ENCODE measurements around the gene PASD1.
"Not testable (repeated sequence)": the region's sequence is repeated elsewhere in the genome, so short reads cannot be mapped to it uniquely, and the experiment has no call there.

The PASD1 gene

DNA sequence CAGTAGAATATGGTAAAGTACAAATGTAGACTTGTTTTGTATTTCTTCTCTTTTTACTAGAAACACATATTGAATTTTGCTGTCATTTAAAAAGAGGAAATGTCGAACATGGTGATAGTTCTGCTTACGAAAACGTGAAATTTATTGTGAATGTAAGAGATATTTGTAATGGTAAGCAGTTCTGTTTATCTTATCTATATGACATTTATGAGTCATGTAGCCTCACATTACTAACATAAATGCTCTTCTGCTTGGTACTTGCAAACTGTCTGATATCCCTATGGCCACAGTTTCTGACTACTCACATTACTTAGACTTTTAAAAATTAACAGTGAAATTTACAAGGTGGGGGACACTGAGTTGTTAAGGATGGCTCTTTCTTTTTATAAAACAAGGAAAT lies 57.9 kb downstream of the PASD1 start:
- DNase-seq (ENCODE audit: low read depth in 3 of 3), result no peak

DNA sequence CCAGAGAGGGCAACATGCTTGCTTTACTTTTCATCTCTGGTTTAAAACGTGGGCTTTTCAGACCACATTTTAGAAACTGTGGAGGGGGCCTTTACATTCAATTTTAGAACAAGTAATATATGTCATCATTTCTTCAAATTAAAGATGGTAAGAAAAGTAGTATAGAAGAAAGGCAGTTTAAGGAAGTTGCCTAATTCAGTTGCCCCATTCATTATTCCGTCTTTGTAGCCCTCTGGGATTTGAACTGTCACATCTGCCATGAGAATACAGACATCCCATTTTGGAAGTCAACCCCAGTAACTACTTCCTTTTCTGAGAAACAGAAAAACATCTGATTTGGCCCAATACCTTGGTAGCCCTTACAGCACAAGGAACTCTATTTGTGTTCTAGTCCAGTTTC lies 61.2 kb downstream of the PASD1 start:
- DNase-seq (ENCODE audit: low read depth in 3 of 3), result no peak

DNA sequence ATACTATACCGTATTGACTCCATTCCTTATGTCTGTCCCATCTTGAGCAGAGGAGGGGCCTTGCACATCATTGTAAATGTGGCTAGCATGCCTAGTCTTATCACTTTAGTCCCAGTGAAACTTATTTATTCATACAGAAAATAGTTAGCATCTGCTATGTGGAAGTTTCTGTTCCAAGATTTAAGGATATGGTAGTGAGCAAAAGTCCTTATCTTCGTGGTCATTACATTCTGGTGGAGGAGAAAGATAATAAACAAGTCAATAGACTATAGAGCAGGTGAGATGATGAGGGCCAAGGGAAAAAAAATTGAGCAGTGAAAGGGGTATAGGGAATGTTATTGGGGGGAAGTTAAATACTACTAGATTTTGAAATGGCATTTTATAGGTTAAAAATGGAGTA lies 68.3 kb downstream of the PASD1 start:
- no peak for DNase-seq (ENCODE audit: low read depth in 3 of 3)

DNA sequence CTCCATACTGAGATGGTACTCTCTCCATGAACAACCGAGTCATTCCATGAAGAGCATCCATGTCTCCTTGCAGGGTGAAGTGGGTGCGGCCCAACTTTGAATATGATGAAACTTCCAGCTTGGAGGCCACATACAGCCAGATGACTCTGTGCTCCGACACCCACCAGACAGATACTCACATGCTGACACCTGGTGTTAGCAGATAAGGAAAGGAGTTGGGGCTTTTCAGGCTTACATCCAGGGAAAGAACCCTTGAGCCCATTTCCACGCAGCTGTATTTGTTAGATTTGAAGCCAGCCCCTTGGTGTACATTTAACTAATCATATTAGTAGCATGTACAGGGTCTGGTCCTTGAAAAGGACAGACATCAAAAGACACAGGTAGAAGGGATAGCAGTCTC lies 69.7 kb downstream of the PASD1 start:
- DNase-seq (ENCODE audit: low read depth in 3 of 3), result no peak

DNA sequence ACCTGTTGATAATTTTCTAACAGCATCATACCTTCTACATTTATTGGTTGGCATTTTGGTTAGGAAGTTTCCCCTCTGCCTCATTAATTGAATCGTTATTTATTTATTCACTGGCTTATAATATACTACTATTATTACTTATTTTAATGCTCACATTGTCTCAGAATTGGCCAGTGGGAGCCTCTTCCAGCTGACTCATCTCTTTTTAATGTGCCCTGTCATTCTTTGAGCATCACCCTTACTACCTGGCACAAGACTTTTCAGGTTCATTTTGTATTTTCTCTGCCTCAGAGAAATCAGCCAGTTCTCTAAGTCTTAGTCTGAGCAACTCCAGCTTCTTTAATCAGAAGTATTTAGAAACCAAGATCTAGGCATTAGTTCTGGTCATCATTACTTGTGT lies 71.5 kb downstream of the PASD1 start:
- no peak for DNase-seq (ENCODE audit: low read depth in 3 of 3)

DNA sequence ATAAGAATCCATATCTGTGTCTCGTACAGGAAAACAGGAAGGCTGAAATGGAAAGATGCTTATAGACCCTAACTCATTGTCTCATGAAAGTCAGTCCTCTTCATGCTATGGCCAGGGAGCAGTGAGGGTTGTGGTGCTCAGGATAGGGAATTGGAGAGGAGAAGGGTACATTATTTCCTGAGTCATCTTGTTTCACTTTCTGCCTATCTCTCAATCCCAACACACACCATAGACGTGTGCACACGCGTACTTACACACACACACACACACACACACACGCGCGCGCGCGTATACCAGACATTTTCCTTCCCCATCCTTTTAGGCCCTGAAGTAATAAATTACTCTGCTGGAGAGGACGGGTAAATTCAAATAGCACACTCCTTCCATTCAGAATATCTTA lies 78.1 kb downstream of the PASD1 start:
- DNase-seq (ENCODE audit: low read depth in 3 of 3), result no peak

DNA sequence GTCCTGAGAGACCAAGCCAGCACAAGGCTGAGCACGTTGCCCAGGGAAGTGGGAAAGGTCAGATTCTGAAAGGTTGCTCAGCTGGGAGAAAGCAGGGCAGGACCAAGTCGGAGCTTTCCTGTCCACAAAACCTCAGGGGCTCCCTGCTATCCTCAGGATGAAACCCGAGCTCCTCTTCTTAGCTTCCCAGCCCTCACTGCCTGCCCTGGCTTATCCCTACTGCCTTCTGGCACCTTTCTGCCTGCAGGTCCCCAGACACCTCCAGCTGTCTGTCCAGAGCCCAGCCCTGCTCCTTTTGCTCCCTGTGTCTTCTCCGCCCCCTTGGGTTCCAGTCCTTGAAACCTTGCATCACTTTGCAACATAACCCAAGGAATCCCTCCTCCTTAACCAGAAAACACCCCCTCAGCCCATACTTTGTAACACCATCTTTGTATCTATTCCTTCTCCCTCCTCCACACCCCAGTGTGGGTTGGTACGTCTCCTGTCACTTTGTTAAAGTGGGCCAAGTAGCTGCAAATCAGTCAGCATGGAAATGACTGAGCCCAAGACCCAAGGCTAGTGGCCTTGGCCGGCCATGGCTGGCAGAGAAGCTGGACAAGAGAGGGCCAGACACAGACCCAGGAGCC lies 111.8 kb downstream of the PASD1 start:
- no peak for DNase-seq (ENCODE audit: low read depth in 3 of 3)

DNA sequence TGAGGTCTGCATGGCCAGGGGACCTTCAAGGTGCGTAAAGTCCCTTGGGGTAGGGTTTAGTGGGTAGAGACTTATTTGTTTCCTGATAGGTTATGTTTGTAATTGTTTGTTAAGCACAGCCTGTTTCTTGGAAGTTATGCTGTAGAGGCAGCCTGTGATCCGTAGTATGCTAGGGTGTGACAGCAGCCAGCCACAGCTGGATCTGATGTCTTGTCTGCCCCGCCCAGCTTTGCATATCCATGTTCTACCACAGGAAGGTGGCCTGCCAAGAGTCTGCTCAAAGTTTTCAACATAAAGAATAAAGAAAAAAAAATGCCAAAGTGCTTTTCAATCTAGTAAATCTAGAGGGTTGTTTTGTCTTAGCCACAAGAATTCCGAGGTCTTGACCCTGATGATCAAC lies 112.7 kb downstream of the PASD1 start:
- DNase-seq (ENCODE audit: low read depth in 3 of 3), result no peak

DNA sequence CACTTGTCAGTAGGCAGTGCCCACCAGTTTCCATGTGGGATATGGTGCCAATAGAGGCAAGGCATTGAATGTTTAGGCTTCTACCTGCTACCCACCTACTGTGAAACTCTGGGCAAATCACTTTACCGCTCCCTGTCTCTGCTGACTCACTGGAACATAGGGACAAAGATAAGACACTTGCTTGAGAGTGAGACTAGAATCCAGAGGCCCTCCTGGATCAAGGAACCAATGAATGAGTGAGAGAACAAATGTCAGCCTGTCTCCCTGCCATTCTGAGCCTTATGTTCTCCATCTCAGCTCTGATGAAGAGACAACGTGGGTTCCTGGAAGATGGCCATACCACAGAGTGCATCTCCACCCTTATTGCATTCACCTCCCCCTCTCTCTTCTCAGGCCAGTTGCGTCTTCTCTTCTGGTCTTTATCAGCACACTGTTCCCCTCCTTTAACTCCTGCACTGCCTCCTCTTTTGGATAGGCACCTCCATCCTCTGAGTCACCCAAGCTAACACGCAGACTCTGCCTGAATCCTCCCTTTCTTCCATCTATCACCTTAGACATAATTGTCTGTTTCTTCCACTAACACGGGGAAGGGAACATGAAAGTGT lies 116.4 kb downstream of the PASD1 start:
- DNase-seq (ENCODE audit: low read depth in 3 of 3), result no peak

DNA sequence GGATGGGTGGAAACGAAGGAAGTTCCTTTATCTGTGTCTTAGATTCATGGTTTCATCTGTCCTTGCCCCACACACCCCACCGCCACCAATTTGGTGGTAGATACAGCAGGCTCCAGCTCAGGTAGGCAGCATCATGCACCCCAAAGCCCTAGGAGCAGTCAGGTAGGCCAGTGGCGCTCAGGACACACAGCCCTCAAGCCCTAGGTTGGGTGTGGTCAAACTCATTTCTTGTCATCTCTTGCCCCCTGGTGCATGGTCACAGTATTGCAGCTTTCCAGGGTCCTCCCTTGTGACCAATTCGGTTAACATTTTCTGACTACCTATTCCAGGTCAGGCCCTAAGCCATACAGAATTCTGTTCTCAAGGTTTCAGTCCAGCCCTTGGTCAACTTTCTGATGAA lies 117.3 kb downstream of the PASD1 start:
- DNase-seq (ENCODE audit: low read depth in 3 of 3), result peak; percentile 26 to 57 (median 35)

DNA sequence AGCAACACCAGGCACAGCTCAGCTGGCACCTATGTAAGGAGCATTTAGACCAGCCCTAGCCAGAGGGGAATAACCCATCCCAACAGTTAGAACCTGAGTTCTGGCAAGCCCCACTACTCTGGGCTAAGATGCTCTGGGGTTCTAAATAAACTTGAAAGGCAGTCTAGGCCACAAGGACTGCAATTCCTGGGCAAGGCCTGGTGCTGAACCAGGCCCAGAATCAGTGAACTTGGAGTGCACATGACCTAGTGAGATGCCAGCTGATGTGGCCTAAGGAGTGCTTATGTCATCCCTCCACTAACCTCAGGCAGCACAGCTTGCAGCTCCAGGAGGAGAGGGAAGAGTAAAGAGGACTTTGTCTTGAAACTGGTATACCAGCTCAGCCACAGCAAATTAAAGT lies 124.2 kb downstream of the PASD1 start:
- no peak for DNase-seq (ENCODE audit: low read depth in 3 of 3)

DNA sequence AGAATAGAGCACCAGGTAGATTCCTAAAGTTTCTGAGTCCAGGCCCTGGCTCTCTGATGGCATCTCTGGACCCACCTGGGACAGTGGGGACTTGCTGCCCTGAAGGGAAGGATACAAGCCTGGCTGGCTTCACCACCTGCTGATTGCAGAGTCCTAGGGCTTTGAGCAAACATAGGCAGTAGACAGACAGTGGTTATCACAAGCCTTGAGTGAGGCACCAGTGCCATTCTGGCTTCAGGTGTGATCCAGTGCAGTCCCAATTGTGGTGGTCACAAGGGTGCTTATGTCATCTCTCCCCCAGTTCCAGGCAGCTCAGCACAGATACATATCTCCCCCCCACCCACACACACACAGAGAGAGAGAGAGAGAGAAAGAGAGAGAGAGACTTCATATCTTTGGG lies 125.2 kb downstream of the PASD1 start:
- DNase-seq (ENCODE audit: low read depth in 3 of 3), result no peak

DNA sequence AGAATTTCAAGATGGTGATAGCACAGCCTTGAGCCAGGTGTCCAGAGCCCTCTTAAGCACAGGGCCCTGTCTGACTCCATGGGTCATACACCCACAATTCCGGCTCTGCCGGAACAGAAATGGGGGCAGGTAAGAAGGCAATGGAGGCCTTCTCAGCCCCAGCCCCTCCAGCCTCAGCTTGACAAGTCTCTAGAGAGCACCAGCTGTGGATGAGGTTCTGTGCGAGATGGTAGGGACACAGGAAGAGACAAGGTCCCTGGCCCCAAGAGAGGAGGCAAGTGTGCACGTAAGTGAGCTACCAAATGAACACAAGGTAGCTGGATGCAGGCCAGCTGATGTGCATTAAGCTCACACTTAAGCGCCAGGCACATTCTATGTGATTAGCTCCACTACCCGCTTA lies 129.3 kb downstream of the PASD1 start:
- no peak for DNase-seq (ENCODE audit: low read depth in 3 of 3)

DNA sequence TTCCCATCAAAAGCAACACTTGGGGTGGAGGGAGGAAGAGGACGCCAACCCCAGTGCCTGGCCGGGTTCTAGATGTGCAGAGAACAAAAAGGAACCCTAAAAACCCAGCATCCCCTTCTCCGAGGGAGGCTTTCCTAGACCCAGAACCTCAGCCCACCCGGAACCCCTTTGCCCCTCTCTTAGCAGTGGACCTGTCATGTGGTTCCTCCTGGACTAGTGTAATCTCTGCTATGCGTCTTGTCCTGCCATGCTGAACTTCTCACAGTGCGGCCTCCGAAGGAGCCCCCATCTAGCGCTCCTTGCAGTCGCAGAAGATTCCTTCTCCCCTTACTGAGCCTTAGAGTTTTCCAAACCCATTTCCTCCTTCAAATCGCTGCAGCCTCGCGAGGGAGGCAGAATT lies 130.6 kb downstream of the PASD1 start:
- DNase-seq (ENCODE audit: low read depth in 3 of 3), result no peak

DNA sequence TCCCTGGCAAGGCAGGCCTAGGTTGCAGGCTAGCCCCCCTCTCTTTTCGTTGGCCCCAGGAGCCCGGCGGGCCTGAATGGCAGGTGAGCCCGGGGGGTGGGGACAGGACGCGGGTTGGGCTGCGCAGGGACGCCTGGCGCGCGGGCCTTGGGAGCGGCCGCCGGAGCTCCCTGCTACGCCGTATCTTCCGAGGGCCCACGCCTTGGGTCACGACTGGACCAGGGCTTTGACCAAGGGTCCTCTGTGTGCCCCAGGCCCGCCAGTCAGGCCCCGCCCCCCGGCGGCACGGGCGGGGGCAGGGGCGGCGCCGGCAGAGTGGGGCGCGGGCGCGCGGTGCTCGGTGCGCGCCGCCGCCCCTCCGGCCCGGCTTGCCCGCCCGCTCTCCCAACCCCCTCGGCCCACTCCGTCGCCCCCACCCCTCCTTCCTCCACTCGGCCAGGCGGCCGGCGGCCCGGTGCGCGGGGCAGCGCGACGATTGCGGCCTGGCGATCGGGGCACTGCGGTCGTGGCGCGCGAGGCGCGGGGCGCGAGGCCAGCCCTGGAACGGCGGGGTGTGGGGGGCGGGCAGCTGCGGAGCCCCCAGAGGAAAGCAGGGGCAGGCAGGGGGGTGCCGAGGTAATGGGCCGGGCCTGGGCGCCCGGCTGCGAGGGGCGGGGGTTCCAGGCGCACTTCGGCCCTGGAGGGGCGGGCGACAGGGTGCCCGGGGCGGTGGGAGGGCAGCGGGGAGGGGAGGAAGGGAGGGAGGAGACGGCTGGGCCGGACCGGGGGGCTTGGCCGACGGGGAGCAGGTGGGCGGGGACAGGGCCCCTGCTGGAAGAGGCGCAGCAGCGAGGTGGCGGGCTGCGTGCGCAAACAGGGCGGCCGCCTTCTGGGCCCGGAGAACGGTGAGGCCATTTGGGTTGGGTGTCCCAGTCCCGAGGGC lies 131.4 kb downstream of the PASD1 start, which contains the start of gene PRRG3:
Gene PRRG3 (plus strand): TSS at position 798 of the 922 bp plus-strand sequence. CDS start 3,357 bp downstream, outside the sequence.
- DNase-seq (ENCODE audit: low read depth in 3 of 3), result no peak

DNA sequence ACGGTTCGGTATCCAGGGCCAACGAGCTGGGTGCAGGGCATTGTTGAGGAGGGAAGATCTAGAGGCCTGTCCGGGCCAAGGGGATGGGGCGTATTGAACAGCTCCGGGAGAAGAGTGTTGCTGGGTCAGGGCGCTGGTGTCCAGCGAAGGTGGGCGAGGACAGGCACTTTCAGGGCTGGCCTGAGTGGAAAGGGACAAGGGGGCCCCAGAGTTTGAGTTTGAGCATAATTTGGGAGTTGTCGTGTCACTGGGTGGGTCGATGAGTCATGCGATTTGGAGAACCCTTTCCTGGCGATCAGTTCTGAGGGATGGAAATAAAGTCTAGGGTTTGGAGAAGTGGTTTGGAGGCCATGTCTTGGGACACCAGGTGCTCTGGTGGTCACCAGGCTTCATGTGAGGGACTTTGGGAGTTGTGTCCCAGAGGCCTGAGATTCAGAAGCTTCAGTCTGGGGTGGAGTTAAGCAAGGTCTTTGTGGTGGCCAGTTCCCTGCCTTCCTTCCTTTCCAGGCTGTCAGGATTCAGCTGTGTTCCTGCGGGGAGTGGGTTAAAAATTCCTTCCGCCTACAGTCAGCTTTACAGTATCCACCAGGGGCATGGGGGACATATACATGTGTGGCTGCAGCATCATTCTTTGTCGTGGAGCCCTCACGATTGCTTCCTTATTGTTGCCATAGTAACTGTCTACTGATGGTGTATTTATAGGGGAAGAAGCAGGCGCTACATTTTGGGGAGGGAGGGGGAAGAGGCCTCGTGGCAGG lies 132.3 kb downstream of the PASD1 start:
- no peak for DNase-seq (ENCODE audit: low read depth in 3 of 3)

DNA sequence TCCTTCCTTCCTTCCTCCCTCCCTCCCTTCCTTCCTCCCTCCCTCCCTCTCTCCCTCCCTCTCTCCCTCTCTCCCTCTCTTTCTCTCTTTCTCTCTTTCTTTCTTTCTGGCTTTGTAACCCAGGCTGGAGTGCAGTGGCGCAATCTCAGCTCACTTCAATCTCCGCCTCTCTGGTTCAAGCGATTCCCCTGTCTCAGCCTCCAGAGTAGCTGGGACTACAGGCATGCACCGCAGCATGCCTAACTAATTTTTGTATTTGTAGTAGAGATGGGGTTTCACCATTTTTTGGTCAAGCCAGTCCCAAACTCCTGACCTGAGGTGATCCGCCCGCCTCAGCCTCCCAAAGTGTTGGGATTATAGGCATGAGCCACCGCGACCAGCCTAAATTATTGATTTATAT lies 133.6 kb downstream of the PASD1 start:
- DNase-seq (ENCODE audit: low read depth in 3 of 3), result not testable (repeated sequence)

DNA sequence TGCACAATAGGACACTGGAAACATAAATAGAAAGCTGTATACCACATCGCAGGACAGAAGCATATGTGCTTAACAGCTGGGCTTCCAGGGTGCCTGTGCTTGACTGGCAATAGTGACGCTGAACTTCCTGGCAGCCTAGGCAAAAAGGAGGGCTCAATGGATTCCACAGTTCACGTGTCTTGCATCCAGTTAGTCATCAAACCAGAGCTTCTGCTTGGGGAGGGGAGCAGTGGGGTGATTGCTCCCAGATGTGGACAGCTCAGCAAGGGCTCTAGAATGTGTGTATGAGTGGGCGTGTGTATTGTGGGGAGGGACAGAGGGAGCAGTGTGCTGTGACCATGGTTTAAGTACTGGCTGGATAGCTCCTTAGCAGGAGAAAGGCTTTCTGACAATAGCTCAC lies 134.0 kb downstream of the PASD1 start:
- no peak for DNase-seq (ENCODE audit: low read depth in 3 of 3)

DNA sequence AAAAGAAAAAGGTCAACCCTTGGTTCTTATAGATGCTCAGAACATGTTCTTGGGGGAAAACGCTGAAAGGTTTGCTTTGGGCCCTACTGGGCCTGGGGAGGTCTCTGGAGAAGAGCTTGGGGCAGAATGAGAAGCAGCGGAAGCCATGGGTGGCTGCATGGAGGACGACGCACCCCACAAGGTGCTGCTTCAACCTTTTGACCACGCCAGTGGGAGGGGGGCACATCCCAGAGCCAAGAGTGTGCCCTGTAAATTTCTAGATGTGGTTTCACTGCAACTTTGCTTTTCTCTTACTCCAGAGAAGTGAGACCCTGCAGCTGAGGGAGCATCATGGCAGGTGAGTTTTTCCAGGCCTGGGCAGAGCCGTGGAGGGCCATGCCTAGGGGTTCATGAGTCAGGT lies 135.0 kb downstream of the PASD1 start:
- DNase-seq (ENCODE audit: low read depth in 3 of 3), result no peak

DNA sequence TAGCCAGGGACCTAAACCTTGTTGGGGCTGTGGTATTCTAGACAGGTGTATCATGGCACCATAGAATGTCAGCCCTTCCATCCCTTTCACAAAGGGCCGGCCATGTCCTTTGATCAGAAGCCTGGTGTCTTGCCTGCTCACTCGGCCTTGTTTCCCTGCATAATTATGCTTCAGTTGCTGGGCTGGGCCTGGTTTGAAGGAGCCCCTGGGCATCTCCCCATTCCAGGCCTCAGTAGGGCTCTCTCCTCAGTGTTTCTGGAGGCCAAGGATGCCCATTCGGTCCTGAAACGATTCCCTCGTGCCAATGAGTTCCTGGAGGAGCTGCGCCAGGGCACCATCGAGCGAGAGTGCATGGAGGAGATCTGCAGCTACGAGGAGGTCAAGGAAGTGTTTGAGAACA lies 136.3 kb downstream of the PASD1 start:
- DNase-seq (ENCODE audit: low read depth in 3 of 3), result no peak

DNA sequence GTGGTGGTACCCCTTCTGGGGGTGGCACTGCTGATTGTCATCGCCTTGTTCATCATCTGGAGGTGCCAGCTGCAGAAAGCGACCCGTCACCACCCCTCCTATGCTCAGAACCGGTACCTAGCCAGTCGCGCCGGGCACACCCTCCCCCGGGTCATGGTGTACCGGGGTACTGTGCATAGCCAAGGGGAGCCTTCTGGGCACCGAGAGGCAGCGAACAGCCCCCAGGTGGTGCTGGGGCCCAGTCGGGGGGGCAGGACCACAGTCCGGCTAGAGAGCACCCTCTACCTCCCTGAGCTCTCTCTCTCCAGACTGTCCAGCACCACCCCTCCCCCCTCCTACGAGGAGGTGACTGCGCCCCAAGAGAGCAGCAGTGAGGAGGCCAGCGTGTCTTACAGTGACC lies 137.1 kb downstream of the PASD1 start:
- no peak for DNase-seq (ENCODE audit: low read depth in 3 of 3)

DNA sequence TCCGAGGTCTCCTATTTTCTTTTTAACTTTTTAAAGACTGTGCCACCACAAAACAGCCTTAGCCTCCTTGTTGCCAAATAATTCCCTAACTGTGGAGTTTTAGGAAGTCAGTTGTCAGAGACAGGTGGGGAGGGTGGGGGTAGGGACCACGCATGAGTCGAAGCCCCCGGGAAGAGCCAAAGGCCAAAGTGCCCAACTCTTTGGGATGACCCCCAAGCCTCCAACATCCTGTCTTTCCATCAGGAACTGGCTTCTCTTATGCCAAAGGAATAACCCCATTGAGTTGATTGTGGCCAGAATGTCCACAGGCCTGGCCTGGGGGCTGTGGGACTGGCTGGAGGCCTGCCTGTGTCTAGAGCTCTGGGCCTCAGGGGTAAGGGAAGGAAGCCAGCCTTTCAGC lies 137.6 kb downstream of the PASD1 start:
- no peak for DNase-seq (ENCODE audit: low read depth in 3 of 3)
